HG02588 (cell line): Measurements from ENCODE around the gene PLCB2.

Experiments used
- ATAC-seq: cut with Tn5 transposase; IDR thresholded peaks from one replicate; pipeline ENCODE4 v1.9.1; 2021; ENCODE audit warnings: mild to moderate bottlenecking, moderate library complexity; ENCODE audit not compliant: unreplicated experiment

Gene PLCB2

DNA sequence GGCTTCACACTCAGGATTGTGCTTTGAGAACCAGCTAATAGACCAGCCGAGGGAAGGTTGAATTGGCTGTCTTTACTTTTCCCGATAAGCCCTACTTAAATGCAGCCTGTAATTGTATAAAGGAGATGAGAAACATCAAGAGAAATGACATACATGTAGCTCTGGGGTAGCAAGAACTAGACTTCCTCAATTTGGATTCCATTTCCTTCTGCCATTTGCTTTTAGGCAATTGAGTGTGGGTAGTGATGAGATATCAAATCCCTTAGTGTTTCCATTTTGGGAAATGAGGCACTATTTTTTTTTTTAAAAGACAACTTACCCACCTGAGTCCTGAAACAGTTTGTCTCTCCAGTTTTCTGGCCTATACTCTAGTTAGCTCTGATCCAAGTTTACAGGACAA is 18.0 kb upstream of the PLCB2 start:
- no peak for ATAC-seq

DNA sequence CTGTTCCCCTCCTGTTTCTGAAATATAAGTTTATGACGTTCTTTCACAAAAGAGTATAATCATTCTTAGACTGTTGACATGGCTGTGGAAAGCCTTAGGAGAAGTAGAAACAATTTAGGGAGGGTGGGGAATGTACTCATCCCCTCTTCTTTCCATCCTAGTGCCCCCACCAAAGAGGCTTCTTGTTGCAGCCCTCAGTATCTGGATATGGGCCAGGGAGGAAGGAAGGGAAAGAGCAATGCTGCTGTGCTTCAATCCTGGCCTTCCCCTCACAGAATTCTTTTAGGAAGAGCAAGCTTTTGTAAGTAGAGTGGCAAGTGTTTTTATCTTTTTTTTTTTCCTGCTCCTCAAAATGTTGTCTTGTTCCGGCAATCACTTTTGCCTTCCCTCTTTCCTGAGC is 17.5 kb upstream of the PLCB2 start:
- no peak for ATAC-seq

DNA sequence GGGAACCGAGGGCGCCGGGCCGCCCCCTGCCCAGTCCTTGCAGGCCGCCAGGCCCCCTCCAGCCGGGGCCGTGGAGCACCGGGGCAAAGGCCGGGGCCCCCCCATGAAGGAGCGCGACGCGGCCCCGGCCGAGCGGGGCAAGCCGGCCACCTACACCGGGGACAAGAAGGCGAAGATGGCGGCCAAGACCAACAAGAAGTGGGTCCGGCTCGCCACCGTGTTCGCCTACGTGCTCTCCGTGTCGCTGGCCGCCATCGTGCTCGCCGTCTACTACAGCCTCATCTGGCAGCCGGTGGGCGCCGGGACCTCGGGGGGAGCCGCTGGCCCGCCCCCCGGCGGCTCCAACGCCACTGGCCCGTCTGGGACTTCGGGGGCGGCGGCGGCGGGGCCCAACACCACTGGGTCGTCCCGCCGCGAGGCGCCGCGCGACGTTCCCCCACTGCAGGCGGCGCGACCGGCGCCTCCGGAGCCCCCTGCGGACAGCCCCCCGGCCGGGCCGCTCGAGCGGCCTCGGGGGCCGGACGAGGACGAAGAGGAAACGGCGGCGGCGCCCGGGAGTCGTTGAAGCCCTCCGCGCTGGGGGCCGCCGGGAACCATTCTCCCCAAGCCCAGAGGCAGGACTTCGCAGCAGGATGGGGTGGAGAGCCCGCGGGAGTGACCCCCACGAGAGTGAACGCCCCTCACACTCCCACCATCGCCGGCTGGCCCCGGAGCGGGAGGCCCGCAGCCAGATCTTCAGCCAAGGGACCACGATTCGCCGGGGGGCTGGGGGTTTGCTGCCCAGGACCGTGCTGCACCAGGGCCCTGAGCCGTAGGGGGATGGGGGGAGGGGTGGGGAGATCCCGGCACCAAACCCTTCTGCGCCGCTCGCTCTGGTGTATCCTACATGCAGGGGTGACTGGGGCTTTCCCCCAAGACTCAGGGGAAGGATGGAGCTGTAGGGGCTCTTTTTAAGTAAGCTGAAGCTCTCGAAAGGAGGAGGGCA is 16.5 kb upstream of the PLCB2 start:
- peak; percentile 6 for ATAC-seq

DNA sequence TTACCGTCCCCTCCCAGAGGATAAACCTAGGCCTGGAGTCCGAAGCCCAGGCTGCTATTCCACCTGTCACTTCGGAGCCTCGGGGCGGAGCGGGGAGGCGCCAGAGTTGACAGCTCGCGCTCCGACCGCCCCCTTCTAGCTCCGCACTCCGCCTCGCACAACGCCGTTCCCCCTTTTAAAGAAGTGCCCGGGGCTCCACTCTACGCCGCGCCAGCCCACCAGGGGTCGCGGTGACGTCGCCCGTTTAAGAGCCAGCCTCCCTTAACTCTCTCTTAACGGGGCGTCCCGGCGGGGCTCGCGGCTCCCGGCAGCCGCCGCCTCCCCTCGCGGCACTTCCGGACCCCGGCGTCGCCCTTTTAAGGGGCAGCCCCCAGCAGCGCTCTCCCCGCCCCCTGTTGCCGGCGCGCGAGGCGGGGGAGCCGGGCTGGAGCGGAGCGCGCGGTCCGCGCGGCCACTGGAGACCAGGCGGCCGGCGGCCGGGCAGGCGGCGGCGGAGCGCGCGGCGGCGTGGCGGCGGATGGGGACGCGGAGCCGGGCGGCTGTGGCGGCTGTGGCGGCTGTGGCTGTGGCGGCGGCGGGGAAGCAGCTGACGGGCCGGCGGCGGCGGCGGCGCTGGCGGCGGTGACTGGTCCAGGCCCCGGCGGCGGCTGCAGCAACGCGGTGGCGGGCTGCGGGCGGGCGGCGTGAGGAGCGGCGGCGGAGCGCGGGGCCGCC is 15.7 kb upstream of the PLCB2 start, which contains the start of gene INAFM2:
TSS of gene INAFM2 (plus strand) at position 454 of the 714 bp plus-strand sequence. CDS start 364 bp downstream, outside the sequence.
- peak; percentile 86 for ATAC-seq

DNA sequence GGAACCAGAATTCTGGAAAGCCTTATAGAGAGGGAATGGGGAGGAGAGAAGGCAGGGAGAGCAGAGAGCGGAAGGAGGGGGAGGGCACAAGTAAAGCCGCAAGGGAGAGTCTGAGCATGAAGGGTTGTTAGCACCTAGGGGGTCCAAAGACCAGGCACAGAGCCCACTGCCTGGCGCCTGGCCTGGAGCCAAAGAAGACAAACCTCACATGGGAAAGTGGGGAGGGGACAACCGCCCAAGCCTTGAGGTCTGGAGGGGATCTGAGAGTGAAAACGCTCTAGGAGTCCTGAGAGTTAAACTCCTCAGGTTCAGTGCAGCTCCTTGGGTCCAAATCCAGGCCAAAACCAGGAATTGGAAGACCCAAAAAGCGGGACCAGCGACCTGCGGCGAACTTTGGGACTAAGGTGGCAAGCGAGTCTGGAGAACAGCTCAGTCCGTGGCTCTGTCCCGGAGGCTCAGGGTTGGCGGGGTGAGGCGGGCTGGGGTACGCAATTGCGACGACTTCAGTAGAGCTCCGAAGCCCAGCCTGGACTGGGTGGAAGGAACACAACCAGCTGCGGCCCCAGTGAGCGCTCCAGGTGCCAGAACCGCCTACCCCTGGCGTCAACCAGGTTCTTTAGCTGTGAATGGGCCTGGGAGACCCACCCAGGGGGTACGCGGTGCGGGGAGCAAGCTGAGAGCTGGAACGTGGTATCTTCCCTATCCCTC is 14.9 kb upstream of the PLCB2 start:
- no peak for ATAC-seq

DNA sequence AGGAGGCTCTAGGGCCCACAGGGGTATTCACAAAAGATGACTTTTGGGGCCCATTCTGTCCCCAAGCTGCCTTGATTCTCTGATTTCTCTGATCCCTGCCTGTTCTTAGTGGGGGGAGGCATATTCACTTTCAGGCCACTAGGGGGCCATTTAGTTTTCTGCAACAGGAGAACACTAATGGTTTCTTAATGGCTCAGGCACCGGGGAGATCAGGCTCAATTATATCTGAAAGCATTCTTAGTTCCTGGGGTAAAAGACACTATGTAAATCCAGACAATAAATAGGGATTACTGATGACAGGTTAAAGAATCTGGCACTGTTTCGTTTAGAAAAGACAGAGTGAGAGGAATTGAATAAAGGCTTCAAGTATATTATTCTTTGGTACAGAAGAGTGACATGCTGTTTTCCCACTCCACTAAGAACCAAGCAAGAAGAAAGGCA is 13.2 kb upstream of the PLCB2 start:
- ATAC-seq: no peak

DNA sequence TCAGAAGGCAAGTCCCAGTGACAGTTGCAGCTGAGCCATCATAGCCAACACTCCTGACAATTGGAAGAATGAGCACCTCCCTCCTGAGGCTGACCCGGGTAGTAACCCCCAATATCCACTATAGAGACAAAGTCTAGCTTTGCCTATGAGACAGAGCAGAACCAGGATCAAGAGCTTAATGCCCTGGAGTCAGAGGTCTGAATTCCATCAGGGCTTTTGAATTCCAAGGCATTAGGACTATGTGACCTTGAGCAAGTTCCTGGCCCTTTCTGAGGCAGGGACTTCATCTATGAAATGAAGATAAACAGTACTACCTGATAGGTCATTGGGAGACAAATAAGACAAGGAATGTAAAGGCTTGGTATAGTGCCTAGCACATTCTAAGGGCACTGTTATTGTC is 12.7 kb upstream of the PLCB2 start:
- ATAC-seq: no peak

DNA sequence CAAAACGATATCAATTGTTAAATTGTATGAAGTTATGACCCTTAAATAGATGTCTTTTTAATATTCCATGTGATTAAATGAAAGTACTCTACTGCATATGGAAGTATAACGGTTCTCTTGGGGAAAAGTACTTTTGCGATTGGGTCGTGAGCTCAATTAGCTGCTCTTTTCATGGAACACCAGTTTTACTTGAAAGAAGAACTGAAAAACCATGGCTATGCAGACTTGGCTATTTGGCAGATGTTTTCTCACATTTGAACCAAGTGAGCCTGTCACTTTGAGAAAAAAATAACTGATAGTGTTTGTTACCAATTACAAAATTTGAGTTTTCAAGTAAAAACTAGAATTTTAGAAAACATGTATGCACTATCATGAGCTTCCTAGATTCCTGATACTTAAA is 9.8 kb upstream of the PLCB2 start:
- ATAC-seq: no peak

DNA sequence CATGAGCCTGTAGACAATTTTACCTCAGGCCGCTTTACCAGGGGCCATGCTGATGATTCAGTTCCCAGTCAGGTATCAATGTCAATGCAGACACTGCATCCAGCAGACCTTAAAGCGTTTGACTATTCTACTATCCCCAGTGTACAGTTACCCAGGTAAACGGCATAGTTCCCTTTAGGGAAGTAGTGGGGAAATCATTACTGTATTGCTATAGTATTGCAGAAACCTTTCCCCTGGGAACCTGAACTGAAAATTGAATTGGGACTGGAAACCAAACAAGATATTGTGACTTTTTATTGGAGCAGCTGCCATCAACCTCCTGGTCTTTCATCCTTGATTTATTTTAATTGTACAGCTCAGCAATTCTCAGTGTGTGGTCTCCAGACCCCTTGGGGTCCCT is 9.2 kb upstream of the PLCB2 start:
- no peak for ATAC-seq

DNA sequence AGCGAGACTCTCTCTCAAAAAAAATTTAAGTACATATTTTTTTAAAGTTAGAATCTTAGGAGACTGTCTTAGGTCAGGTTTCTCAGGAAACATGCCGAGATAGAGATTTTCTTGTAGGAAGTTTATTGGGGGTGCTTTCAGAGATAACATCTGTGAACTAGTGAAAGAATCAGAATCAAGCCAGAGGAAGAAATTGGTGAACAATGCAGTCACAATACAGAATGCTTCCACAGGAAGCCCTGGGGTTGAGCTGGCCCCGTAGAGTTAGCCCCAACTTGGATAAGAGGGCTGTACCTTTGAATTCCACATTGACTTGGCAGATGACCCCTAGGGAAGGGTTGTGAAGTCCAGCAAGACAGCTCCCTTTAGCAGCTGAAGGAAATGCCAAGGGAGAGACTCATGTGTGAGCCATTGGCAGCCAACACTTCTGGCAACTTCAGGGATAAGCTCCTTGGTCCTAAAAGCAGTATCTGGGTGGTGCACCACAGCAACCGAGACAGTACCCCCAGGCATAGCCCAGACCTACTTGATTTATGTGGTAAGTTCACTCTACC is 7.1 kb upstream of the PLCB2 start:
- no peak for ATAC-seq

DNA sequence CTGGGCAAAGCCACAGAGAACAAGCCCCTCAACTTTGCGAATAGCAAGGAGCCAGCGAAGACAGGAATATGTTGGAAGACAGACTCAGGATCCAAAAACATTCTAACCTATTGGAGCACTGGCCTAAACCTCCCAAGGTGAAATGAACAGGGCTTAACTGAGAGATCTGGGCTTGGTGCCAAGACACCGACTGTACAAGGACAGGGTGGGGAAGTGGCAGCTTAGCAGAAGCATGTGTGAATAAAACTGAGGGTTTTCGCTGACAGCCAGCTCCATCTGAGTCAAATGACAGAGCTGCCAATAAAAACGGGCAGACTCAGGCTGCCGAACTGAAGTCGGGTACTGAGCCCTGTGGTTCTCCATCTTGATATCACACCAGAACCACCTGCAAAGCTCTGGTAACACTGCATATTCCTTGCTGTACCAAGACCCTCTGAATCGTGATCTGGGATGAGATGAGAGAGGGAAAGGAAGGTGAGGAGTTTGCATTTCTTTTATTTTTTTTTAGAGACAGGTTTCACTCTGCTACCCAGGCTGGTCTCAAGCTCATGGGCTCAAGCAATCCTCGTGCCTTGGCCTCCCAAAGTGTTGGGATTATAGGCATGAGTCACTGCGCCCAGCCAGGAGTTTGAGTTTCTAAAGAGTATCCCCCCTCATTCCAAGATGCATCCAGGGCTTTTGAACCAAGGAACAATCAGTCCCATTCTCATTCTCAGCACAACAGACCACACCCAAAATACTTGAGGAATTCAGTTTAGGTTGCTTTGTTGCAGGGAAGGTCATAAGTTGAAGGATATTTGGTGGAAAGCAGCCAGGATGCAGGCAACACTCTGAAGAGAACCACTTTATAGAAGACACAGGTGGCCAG is 6.0 kb upstream of the PLCB2 start:
- ATAC-seq: no peak

DNA sequence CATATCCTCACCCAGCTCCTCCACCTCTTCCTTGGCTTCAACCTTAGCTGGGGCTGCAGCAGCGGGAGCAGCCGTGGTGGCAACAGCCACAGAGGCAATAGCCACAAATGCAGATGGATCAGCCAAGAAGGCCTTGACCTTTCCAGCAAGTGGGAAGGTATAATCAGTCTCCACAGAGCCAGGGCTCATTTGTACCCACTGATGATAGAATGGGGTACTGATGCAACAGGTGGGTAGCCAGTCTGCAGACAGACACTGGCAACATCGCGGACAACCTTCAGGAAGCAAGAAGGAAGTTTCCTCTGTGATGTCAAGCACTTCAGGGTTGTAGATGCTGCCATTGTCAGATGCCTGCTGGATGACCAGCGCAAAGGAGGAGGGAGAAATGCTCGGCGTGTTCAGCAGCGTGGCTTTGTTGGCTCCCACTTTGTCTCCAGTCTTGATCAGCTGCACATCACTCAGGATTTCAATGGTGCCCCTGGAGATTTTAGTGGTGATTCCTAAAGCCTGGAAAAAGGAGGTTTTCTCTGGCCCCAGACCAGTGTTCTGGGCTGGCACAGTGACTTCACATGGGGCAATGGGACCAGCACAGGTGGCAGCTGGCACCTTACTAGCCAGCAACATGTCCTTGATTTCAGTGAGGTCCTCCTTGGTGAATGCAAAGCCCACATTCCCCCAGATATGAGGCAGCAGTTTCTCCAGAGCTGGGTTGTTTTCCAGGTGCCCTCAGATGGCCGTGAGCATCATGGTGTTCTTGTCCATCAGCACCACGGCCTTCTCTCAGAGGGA is 4.8 kb upstream of the PLCB2 start:
- ATAC-seq: no peak

DNA sequence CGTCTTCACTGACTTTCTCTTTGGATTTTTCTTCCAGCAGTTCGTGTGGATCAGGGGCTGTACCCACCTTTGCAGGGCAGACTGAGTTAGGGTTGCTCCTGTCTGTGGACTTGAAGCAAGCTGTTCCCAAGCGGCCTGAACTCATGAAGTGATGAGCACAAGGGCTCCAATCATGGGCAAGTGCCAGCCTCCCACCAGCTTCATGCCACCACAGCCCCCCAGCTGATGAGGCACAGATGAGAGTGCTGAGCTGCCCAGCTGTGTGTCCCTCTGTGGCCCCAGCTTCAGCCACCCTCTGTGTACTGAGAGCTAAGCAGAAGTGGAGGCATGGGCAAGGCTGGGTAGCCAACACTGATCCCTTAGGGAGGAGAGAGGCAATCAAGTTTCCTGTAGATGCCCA is 3.3 kb upstream of the PLCB2 start:
- ATAC-seq: no peak

DNA sequence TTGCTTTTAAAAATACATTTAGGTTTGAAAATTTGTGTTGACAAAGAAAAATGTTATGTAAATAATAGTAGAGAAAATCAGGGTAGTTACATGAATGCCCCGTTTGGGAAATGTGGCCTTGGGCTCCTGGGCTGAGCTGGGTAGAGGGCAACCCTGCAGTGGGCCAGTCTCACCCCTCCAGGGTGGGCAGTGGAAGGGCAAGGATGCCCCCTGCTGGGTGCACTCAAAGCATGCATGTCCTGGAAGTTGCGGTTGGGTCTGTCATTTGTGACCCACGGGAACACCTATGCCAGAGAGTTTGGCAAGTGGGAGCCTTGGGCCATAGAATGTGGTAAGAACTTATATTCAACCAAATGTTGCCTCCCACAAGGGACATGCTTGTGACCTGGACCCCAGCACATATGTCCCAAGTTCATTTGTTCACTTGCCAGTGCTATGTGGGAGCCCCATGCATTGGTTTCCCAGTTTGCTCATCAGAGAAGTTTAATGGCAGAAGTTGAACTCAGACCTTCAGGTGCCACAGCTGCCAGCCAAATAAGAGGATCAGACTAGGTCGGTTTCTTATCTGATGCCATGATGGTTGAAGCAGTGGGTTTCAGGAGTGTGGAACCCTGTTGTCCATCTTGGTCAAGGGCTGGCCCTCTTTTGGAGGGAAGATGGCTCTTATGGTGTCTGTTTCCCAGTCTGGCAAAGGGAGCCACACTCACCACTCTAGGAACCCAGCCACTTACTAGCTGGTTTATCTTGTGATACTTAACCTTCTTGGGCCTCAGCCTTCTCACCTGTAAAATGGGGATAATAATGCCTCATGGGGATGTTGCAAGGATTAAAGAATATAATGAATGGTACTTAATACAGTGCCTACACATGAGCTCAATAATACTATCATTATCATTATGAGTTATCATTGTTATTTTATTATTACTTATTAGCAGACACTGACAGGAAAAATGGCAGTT is 2.5 kb upstream of the PLCB2 start:
- no peak for ATAC-seq

DNA sequence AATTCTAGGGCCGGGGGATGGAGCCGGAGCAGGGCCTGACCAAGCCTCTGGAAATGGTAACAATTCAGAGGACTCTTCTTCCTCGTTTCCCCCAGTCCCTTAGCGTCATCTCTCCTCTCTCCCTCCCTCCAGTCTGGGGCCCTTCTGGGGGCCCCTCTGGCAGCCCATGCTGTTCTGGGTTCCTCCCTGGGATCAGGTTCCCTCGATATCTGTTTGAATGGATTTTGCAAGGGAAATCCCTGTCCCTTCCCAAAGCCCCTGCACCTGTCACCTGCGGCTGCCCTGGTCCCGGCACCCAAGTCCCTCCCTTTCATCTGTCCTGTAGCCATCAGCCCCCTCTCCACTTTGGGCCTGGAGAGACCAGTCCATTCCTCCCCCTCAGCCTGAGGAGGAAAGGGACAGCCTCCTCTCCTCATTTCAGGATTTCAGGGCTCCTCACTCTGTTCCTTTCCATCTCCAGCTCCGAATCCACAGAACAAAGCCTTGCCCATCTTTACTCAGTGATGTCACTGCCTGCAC is 1.7 kb upstream of the PLCB2 start:
- ATAC-seq: no peak

DNA sequence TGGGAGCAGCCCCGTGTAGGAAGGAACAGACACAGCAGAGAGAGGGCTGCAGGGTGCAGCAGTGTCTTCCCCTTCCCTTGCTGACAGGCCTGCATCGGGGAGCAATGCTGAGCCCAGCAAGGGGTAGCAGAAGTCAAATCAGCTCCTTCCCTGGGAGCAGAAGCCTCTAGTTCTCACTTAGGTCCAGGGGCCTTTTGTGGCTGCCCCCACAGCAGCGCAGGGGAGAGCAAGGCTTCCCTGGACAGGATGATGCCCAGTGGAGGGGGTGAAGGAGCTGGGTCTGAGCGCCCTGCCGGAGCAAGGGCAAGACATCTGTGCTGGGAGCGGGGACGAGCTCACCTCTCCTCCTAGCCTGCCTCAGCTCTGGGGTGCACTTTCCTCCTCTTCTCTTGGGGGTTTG is 827 bp downstream of the PLCB2 start:
- ATAC-seq: no peak

DNA sequence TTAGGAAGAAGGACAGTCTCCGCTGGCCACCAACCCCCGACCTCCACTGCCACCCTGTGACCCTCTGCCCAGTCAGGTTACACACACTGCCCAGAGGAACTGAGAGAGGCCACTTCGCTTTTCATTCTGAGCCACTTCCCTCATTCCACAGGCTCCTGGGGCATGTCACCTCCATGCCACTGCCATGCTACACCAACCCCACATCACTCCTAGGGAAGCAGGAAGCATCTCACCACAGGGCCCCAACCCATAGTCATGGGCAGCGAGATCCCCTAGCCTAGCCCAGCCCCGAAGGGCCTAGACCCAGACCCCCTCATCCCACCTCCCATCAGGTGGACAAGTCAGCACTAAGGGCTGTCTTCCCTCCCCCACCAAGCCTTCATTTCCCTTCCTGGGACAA is 1.4 kb downstream of the PLCB2 start:
- no peak for ATAC-seq

DNA sequence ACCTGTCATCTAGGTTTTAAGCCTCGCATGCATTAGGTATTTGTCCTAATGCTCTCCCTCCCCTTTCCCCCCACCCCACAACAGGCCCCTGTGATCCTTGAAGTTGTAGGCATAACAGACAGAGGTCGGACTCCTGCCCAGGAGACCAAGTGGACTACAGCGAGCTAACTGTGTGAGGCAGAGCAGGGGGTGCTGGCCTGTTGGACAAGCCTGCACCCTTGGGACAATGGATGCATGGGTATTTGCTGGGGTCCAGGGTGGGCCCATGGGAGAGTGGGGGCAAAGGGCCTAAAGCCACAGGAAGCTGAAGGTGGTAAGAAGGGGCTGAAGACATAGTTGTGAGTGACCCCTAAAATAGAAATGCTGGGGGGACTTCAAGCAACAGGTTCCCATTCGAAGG is 2.5 kb downstream of the PLCB2 start:
- ATAC-seq: no peak
